K562 (cell line): ENCODE measurements around the gene KIFAP3. TPM values are rescaled to one million over a fixed set of nuclear protein-coding genes. Genes with fewer than 3 reads are reported as not detected.

Source experiments
- EHMT2 ChIP-seq: fragments of 450-650 bp; IDR thresholded peaks from 2 replicates; pipeline ENCODE4 v1.6.1; 2018; ENCODE audit warnings: antibody characterized with exemption
- ILF3 ChIP-seq: fragments of 450-650 bp; IDR thresholded peaks from 2 replicates; pipeline ENCODE4 v1.6.1; 2018; ENCODE audit warnings: antibody characterized with exemption, mild to moderate bottlenecking, moderate library complexity, borderline replicate concordance
- MTA3 ChIP-seq: fragments of 450-650 bp; formaldehyde crosslinking; IDR thresholded peaks from 2 replicates; pipeline ENCODE4 v1.6.1; 2017; ENCODE audit warnings: mild to moderate bottlenecking, borderline replicate concordance
- SIN3A ChIP-seq, 2 experiments: fragments of 150-350 bp in 1 of 2; IDR thresholded peaks; 2 replicates each; pipeline ENCODE4 v1.6.1; 2011 to 2016; ENCODE audit warnings: borderline replicate concordance in 2 of 2, low read depth in 2 of 2, low read length in 2 of 2, mild to moderate bottlenecking in 2 of 2, moderate library complexity in 2 of 2; ENCODE audit not compliant: control insufficient read depth in 1 of 2
- SMAD2 ChIP-seq: fragments of 150-350 bp; IDR thresholded peaks from 2 replicates; pipeline ENCODE4 v1.6.1; 2014; ENCODE audit warnings: low read depth, mild to moderate bottlenecking, low read length
- TAF7 ChIP-seq: fragments of 450-650 bp; IDR thresholded peaks from 2 replicates; pipeline ENCODE4 v1.6.1; 2016; ENCODE audit warnings: missing genetic modification characterization, missing compliant biosample characterization
- polyA plus RNA-seq, 8 experiments: library from polyadenylated mRNA; depleted of rRNA in 4 of 8; stranded (reverse) in 5 of 8; unstranded in 3 of 8; fragments of >200 nt; fragmentation: Nextera tagmentation in 2 of 8; fragmentation: Illumina TruSeq in 1 of 8; extraction: Ambion mirVana in 2 of 8; extraction: Trizol in 1 of 8; gene quantifications; 2 replicates each; pipeline versions ENCODE4 v1.2.1 to v1.2.3, GENCODE V29; 2011 to 2014; ENCODE audit warnings: inconsistent platforms in 1 of 8, missing spikeins in 1 of 8
- total RNA-seq, 7 experiments: library from RNA; depleted of rRNA in 6 of 7; stranded (reverse); fragments of >200 nt in 6 of 7; fragmentation: Illumina TruSeq in 2 of 7; extraction: Trizol in 2 of 7; gene quantifications; 2 replicates each; pipeline versions ENCODE4 v1.2.1 to v1.2.3, GENCODE V29; 2011 to 2021; ENCODE audit warnings: low replicate concordance in 1 of 7
- TF ChIP-seq, protein P1 (sequence below): sonication (generic); formaldehyde crosslinking; IDR thresholded peaks from 2 replicates; pipeline ENCODE4 v1.8.1; 2023; ENCODE audit warnings: missing genetic modification reagents, mild to moderate bottlenecking, borderline replicate concordance
- TF ChIP-seq, protein P2 (sequence below): fragments of 250-450 bp; sonication (Bioruptor Pico); IDR thresholded peaks from 2 replicates; pipeline ENCODE4 v1.8.0; 2022; ENCODE audit warnings: moderate library complexity, mild to moderate bottlenecking, inconsistent platforms

Gene KIFAP3
- total and polyA plus RNA-seq, 9 of the 15 experiments (the other 6 are each of a cell fraction or from before 2014, with no cell fraction given) = 8.8 to 17.5 (median 11.8) TPM

DNA sequence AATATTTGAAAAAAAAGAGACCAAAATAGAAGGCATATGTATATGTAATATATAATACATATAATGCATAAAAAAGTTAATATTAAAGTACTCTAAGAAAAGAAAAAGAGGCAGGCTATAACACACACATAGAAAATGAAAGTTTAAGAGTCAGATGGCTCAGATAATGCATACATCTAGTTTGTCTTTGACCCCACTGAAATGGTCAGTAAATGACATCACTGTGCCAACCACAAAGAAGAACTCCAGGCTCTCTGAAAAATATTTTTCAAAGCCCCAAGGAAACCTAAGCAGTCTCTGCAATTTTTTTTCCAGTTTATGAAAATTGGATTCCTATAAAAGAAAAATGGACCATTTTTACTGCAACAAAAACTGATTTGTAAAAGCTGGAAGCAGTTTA, 125.4 kb downstream of the KIFAP3 start (continued):
- TF ChIP-seq, protein P1, sequence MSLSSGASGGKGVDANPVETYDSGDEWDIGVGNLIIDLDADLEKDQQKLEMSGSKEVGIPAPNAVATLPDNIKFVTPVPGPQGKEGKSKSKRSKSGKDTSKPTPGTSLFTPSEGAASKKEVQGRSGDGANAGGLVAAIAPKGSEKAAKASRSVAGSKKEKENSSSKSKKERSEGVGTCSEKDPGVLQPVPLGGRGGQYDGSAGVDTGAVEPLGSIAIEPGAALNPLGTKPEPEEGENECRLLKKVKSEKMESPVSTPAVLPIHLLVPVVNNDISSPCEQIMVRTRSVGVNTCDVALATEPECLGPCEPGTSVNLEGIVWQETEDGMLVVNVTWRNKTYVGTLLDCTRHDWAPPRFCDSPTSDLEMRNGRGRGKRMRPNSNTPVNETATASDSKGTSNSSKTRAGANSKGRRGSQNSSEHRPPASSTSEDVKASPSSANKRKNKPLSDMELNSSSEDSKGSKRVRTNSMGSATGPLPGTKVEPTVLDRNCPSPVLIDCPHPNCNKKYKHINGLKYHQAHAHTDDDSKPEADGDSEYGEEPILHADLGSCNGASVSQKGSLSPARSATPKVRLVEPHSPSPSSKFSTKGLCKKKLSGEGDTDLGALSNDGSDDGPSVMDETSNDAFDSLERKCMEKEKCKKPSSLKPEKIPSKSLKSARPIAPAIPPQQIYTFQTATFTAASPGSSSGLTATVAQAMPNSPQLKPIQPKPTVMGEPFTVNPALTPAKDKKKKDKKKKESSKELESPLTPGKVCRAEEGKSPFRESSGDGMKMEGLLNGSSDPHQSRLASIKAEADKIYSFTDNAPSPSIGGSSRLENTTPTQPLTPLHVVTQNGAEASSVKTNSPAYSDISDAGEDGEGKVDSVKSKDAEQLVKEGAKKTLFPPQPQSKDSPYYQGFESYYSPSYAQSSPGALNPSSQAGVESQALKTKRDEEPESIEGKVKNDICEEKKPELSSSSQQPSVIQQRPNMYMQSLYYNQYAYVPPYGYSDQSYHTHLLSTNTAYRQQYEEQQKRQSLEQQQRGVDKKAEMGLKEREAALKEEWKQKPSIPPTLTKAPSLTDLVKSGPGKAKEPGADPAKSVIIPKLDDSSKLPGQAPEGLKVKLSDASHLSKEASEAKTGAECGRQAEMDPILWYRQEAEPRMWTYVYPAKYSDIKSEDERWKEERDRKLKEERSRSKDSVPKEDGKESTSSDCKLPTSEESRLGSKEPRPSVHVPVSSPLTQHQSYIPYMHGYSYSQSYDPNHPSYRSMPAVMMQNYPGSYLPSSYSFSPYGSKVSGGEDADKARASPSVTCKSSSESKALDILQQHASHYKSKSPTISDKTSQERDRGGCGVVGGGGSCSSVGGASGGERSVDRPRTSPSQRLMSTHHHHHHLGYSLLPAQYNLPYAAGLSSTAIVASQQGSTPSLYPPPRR (CRISPR knock-in tag) = no peak
- TF ChIP-seq TAF7 (tag) (no peak), SMAD2 (no peak), MTA3 (no peak), SIN3A (IDR thresholded peaks at IDR 0.05; ENCODE audit: borderline replicate concordance in 2 of 2, control insufficient read depth in 1 of 2, low read depth in 2 of 2, low read length in 2 of 2) (no peak), ILF3 (no peak), EHMT2 (no peak)
- TF ChIP-seq, protein P2, sequence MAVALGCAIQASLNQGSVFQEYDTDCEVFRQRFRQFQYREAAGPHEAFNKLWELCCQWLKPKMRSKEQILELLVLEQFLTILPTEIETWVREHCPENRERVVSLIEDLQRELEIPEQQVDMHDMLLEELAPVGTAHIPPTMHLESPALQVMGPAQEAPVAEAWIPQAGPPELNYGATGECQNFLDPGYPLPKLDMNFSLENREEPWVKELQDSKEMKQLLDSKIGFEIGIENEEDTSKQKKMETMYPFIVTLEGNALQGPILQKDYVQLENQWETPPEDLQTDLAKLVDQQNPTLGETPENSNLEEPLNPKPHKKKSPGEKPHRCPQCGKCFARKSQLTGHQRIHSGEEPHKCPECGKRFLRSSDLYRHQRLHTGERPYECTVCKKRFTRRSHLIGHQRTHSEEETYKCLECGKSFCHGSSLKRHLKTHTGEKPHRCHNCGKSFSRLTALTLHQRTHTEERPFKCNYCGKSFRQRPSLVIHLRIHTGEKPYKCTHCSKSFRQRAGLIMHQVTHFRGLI = no peak
- TF ChIP-seq, all 486 proteins: peak for 0
